ENCODE results near the gene ATP9A. TPM values are rescaled to one million over a fixed set of nuclear protein-coding genes. Genes with fewer than 3 reads are reported as not detected.
"Not testable (repeated sequence)": the region's sequence is repeated elsewhere in the genome, so short reads cannot be mapped to it uniquely, and the experiment has no call there.

ATP9A gene
- total RNA-seq, 5 donors from 2014 or later (not counting 1 experiment from before 2014, with no cell fraction given), result 0.44 to 0.85 (median 0.72) TPM

GRCh38 chr20:51792960-51793359 is 24.8 kb upstream of the ATP9A start:
- DNase-seq (no peak), ATAC-seq (replicated peaks in 1 of 4) (no peak)
- Histone ChIP-seq H3K4me1 (ENCODE audit: control insufficient read depth in 1 of 2, extremely low read depth in 1 of 2, insufficient read depth in 2 of 2, low read length in 2 of 2) (no peaks in the 10 kb centered on the region), H3K27me3 (replicated peaks in 1 of 2; ENCODE audit: control insufficient read depth in 2 of 2, extremely low read depth in 1 of 2, insufficient read depth in 2 of 2, low read length in 1 of 2) (peaks cover 0 to 27% of the 10 kb centered on the region in 2 experiments), H3K36me3 (ENCODE audit: control insufficient read depth in 2 of 2, extremely low read depth in 1 of 2, insufficient read depth in 1 of 2, low read length in 1 of 2) (no peaks in the 10 kb centered on the region), H3K9me3 (no peaks in the 10 kb centered on the region), H3K4me3 (ENCODE audit: control insufficient read depth in 1 of 2, extremely low read depth in 1 of 2, low read length in 1 of 2) (no peak overlapping the region), H3K27ac (ENCODE audit: low read length) (no peak overlapping the region)
- Mint-ChIP-seq H3K27me3 (peaks cover 18 to 33% of the 10 kb centered on the region in 2 donors), H3K9me3 (no peaks in the 10 kb centered on the region), H3K4me3 (no peak overlapping the region), H3K36me3 (no peaks in the 10 kb centered on the region), H3K4me1 (no peaks in the 10 kb centered on the region), H3K27ac (no peak overlapping the region)
- WGBS (ENCODE audit: insufficient coverage), result 77% methylated on average over 4 of the region's 7 CpGs
- POLR2A ChIA-PET, result no interaction called here
- CTCF ChIA-PET, result no interaction called here

GRCh38 chr20:51791626-51792025 is 23.4 kb upstream of the ATP9A start:
- Mint-ChIP-seq H3K36me3 (no peaks in the 10 kb centered on the region), H3K27me3 (peaks cover 14 to 28% of the 10 kb centered on the region in 2 donors), H3K4me3 (no peak overlapping the region), H3K4me1 (no peaks in the 10 kb centered on the region), H3K27ac (no peak overlapping the region), H3K9me3 (no peaks in the 10 kb centered on the region)
- DNase-seq, result no peak
- Histone ChIP-seq H3K27ac (ENCODE audit: low read length) (no peak overlapping the region), H3K9me3 (no peaks in the 10 kb centered on the region), H3K4me1 (ENCODE audit: control insufficient read depth in 1 of 2, extremely low read depth in 1 of 2, insufficient read depth in 2 of 2, low read length in 2 of 2) (no peaks in the 10 kb centered on the region), H3K27me3 (replicated peaks in 1 of 2; ENCODE audit: control insufficient read depth in 2 of 2, extremely low read depth in 1 of 2, insufficient read depth in 2 of 2, low read length in 1 of 2) (peaks cover 0 to 31% of the 10 kb centered on the region in 2 experiments), H3K4me3 (ENCODE audit: control insufficient read depth in 1 of 2, extremely low read depth in 1 of 2, low read length in 1 of 2) (no peak overlapping the region), H3K36me3 (ENCODE audit: control insufficient read depth in 2 of 2, extremely low read depth in 1 of 2, insufficient read depth in 1 of 2, low read length in 1 of 2) (no peaks in the 10 kb centered on the region)
- ATAC-seq (replicated peaks in 1 of 4), result no peak
- 93% methylated on average over 13 of the region's 13 CpGs for WGBS (ENCODE audit: insufficient coverage)
- POLR2A ChIA-PET, result no interaction called here
- CTCF ChIA-PET, result no interaction called here

GRCh38 chr20:51790256-51790655 is 22.1 kb upstream of the ATP9A start:
- no peaks in the 10 kb centered on the region for H3K36me3 Mint-ChIP-seq
- no peaks in the 10 kb centered on the region for H3K9me3 Mint-ChIP-seq
- H3K27ac Mint-ChIP-seq, result no peak overlapping the region
- ATAC-seq (replicated peaks in 1 of 4) (no peak), DNase-seq (no peak)
- Histone ChIP-seq H3K27ac (ENCODE audit: low read length) (no peak overlapping the region), H3K9me3 (no peaks in the 10 kb centered on the region), H3K27me3 (replicated peaks in 1 of 2; ENCODE audit: control insufficient read depth in 2 of 2, extremely low read depth in 1 of 2, insufficient read depth in 2 of 2, low read length in 1 of 2) (peaks cover 0 to 31% of the 10 kb centered on the region in 2 experiments), H3K4me3 (ENCODE audit: control insufficient read depth in 1 of 2, extremely low read depth in 1 of 2, low read length in 1 of 2) (no peak overlapping the region), H3K4me1 (ENCODE audit: control insufficient read depth in 1 of 2, extremely low read depth in 1 of 2, insufficient read depth in 2 of 2, low read length in 2 of 2) (no peaks in the 10 kb centered on the region), H3K36me3 (ENCODE audit: control insufficient read depth in 2 of 2, extremely low read depth in 1 of 2, insufficient read depth in 1 of 2, low read length in 1 of 2) (no peaks in the 10 kb centered on the region)
- ChIA-PET POLR2A (no interaction called here), CTCF (no interaction called here)
- H3K4me3 Mint-ChIP-seq, result no peak overlapping the region
- 82% methylated on average over 17 of the region's 17 CpGs for WGBS (ENCODE audit: insufficient coverage)
- no peaks in the 10 kb centered on the region for H3K4me1 Mint-ChIP-seq
- H3K27me3 Mint-ChIP-seq, result peaks cover 9 to 24% of the 10 kb centered on the region in 2 donors

GRCh38 chr20:51789434-51789833 is 21.2 kb upstream of the ATP9A start:
- H3K27me3 ChIP-seq (replicated peaks in 1 of 2; ENCODE audit: control insufficient read depth in 2 of 2, extremely low read depth in 1 of 2, insufficient read depth in 2 of 2, low read length in 1 of 2), result peaks cover 0 to 31% of the 10 kb centered on the region in 2 experiments
- H3K4me3 ChIP-seq (ENCODE audit: control insufficient read depth in 1 of 2, extremely low read depth in 1 of 2, low read length in 1 of 2), result no peak overlapping the region
- H3K36me3 ChIP-seq (ENCODE audit: control insufficient read depth in 2 of 2, extremely low read depth in 1 of 2, insufficient read depth in 1 of 2, low read length in 1 of 2), result no peaks in the 10 kb centered on the region
- DNase-seq, result no peak
- POLR2A ChIA-PET, result no interaction called here
- Mint-ChIP-seq H3K36me3 (no peaks in the 10 kb centered on the region), H3K27ac (no peak overlapping the region), H3K27me3 (peaks cover 9 to 18% of the 10 kb centered on the region in 2 donors), H3K4me1 (no peaks in the 10 kb centered on the region), H3K4me3 (no peak overlapping the region), H3K9me3 (no peaks in the 10 kb centered on the region)
- H3K4me1 ChIP-seq (ENCODE audit: control insufficient read depth in 1 of 2, extremely low read depth in 1 of 2, insufficient read depth in 2 of 2, low read length in 2 of 2), result no peaks in the 10 kb centered on the region
- WGBS (ENCODE audit: insufficient coverage), result 20% methylated on average over 1 of the region's 2 CpGs
- H3K9me3 ChIP-seq, result no peaks in the 10 kb centered on the region
- no peak for ATAC-seq (replicated peaks in 1 of 4)
- no peak overlapping the region for H3K27ac ChIP-seq (ENCODE audit: low read length)
- CTCF ChIA-PET, result no interaction called here

GRCh38 chr20:51788822-51789221 is 20.6 kb upstream of the ATP9A start:
- Mint-ChIP-seq H3K27ac (no peak overlapping the region), H3K27me3 (peaks cover 8 to 18% of the 10 kb centered on the region in 2 donors), H3K9me3 (no peaks in the 10 kb centered on the region), H3K4me1 (no peaks in the 10 kb centered on the region), H3K4me3 (no peak overlapping the region), H3K36me3 (no peaks in the 10 kb centered on the region)
- ChIA-PET CTCF (no interaction called here), POLR2A (no interaction called here)
- Histone ChIP-seq H3K9me3 (no peaks in the 10 kb centered on the region), H3K36me3 (ENCODE audit: control insufficient read depth in 2 of 2, extremely low read depth in 1 of 2, insufficient read depth in 1 of 2, low read length in 1 of 2) (no peaks in the 10 kb centered on the region), H3K27ac (ENCODE audit: low read length) (no peak overlapping the region), H3K27me3 (replicated peaks in 1 of 2; ENCODE audit: control insufficient read depth in 2 of 2, extremely low read depth in 1 of 2, insufficient read depth in 2 of 2, low read length in 1 of 2) (peaks cover 0 to 30% of the 10 kb centered on the region in 2 experiments), H3K4me1 (ENCODE audit: control insufficient read depth in 1 of 2, extremely low read depth in 1 of 2, insufficient read depth in 2 of 2, low read length in 2 of 2) (no peaks in the 10 kb centered on the region), H3K4me3 (ENCODE audit: control insufficient read depth in 1 of 2, extremely low read depth in 1 of 2, low read length in 1 of 2) (no peak overlapping the region)
- DNase-seq (no peak), ATAC-seq (replicated peaks in 1 of 4) (no peak)
- 83% methylated on average over 8 of the region's 14 CpGs for WGBS (ENCODE audit: insufficient coverage)

- ATAC-seq (replicated peaks in 1 of 4) (no peak), DNase-seq (no peak)
- H3K4me3 Mint-ChIP-seq, result no peak overlapping the region
- WGBS (ENCODE audit: insufficient coverage), result 89% methylated on average over 9 of the region's 15 CpGs
- H3K9me3 Mint-ChIP-seq, result no peaks in the 10 kb centered on the region
- ChIA-PET CTCF (interaction anchor here in 1 of 2 donors (0.6 kb wide), 1 partner anchor 67 kb away, joined by 3 read pairs; no protein-coding TSS in a partner anchor), POLR2A (no interaction called here)
- no peak overlapping the region for H3K27ac Mint-ChIP-seq
- Histone ChIP-seq H3K4me1 (ENCODE audit: control insufficient read depth in 1 of 2, extremely low read depth in 1 of 2, insufficient read depth in 2 of 2, low read length in 2 of 2) (no peaks in the 10 kb centered on the region), H3K27me3 (replicated peaks in 1 of 2; ENCODE audit: control insufficient read depth in 2 of 2, extremely low read depth in 1 of 2, insufficient read depth in 2 of 2, low read length in 1 of 2) (peaks cover 0 to 10% of the 10 kb centered on the region in 2 experiments), H3K27ac (ENCODE audit: low read length) (no peak overlapping the region), H3K4me3 (ENCODE audit: control insufficient read depth in 1 of 2, extremely low read depth in 1 of 2, low read length in 1 of 2) (no peak overlapping the region), H3K36me3 (ENCODE audit: control insufficient read depth in 2 of 2, extremely low read depth in 1 of 2, insufficient read depth in 1 of 2, low read length in 1 of 2) (no peaks in the 10 kb centered on the region), H3K9me3 (no peaks in the 10 kb centered on the region)
- no peaks in the 10 kb centered on the region for H3K36me3 Mint-ChIP-seq
- H3K4me1 Mint-ChIP-seq, result no peaks in the 10 kb centered on the region
- H3K27me3 Mint-ChIP-seq, result peaks cover 0 to 4% of the 10 kb centered on the region in 2 donors
Observed at GRCh38 chr20:51784299-51784698, 16.1 kb upstream of the ATP9A start.

GRCh38 chr20:51778229-51778759 is 10.1 kb upstream of the ATP9A start:
- H3K27me3 Mint-ChIP-seq; POLR2A ChIA-PET; DNase-seq; H3K27me3 ChIP-seq (replicated peaks in 1 of 2; ENCODE audit: control insufficient read depth in 2 of 2, extremely low read depth in 1 of 2, insufficient read depth in 2 of 2, low read length in 1 of 2); H3K27ac ChIP-seq (ENCODE audit: low read length); ATAC-seq (replicated peaks in 1 of 4); H3K9me3 Mint-ChIP-seq; H3K4me1 Mint-ChIP-seq; H3K36me3 ChIP-seq (ENCODE audit: control insufficient read depth in 2 of 2, extremely low read depth in 1 of 2, insufficient read depth in 1 of 2, low read length in 1 of 2); H3K4me1 ChIP-seq (ENCODE audit: control insufficient read depth in 1 of 2, extremely low read depth in 1 of 2, insufficient read depth in 2 of 2, low read length in 2 of 2); H3K36me3 Mint-ChIP-seq; H3K4me3 ChIP-seq (ENCODE audit: control insufficient read depth in 1 of 2, extremely low read depth in 1 of 2, low read length in 1 of 2); H3K9me3 ChIP-seq; CTCF ChIA-PET; H3K27ac Mint-ChIP-seq; H3K4me3 Mint-ChIP-seq: not testable (repeated sequence)
- WGBS (ENCODE audit: insufficient coverage), result 71% methylated on average over 1 of the region's 4 CpGs
